Activated B cell treated with CpG ODN at 0.5 μM for 24 hours (primary cell): ENCODE measurements around the gene MUC4. TPM values are rescaled to one million over a fixed set of nuclear protein-coding genes. Genes with fewer than 3 reads are reported as not detected.

Experiments used
- ATAC-seq: fragments of 200-7000 bp; cut with Tn5 transposase; one replicate; pipeline ENCODE4 v1.10.0; 2021; ENCODE audit warnings: low read depth, mild to moderate bottlenecking, moderate library complexity
- CTCF ChIA-PET: fragments of 350-600 bp; sonication (Branson Sonifier 250); formaldehyde crosslinking; loops from one replicate; lab custom pipeline; 2021; ENCODE audit warnings: antibody characterized with exemption; lab: Charles Lee
- POLR2A ChIA-PET: fragments of 350-600 bp; sonication (Branson Sonifier 250); formaldehyde crosslinking; loops from one replicate; lab custom pipeline; 2021; ENCODE audit warnings: antibody characterized with exemption; lab: Charles Lee
- DNase-seq: peaks from one replicate; pipeline ENCODE4 v3.0.0; 2022
- H3K27ac Mint-ChIP-seq: one replicate; pipeline ENCODE4 v1.8.0; 2020; ENCODE audit warnings: mixed read lengths
- H3K27me3 Mint-ChIP-seq: one replicate; pipeline ENCODE4 v1.8.0; 2021; ENCODE audit warnings: mixed read lengths
- H3K36me3 Mint-ChIP-seq: one replicate; pipeline ENCODE4 v1.8.0; 2021; ENCODE audit warnings: low read depth, mixed read lengths
- H3K4me1 Mint-ChIP-seq: one replicate; pipeline ENCODE4 v1.8.0; 2021; ENCODE audit warnings: mixed read lengths
- H3K4me3 Mint-ChIP-seq: one replicate; pipeline ENCODE4 v1.8.0; 2020; ENCODE audit warnings: mild to moderate bottlenecking, mixed read lengths
- H3K9me3 Mint-ChIP-seq: one replicate; pipeline ENCODE4 v1.8.0; 2020; ENCODE audit warnings: mixed read lengths
- CTCF ChIP-seq: fragments of 200-600 bp; IDR thresholded peaks from one replicate; pipeline ENCODE4 v1.8.0; 2022; ENCODE audit warnings: antibody characterized with exemption, mild to moderate bottlenecking
- intact Hi-C: fragments of 100-400 bp; cut with micrococcal nuclease; formaldehyde crosslinking; loops from one replicate; pipeline ENCODE4 v1.15.1; 2024
- total RNA-seq: library from RNA; stranded (reverse); gene quantifications from 2 replicates; pipeline ENCODE4 v1.2.3, GENCODE V29; 2022

Gene MUC4
- total RNA-seq, 1 donor from 2014 or later, result 0.09 TPM

- intact Hi-C loops, result no loop called here
- no peaks in the 10 kb centered on the region for H3K4me1 Mint-ChIP-seq
- ATAC-seq, result no peak
- DNase-seq, result no peak
- no peak overlapping the region for H3K4me3 Mint-ChIP-seq
- POLR2A ChIA-PET, result no interaction called here
- no peak overlapping the region for H3K27ac Mint-ChIP-seq
- no peaks in the 10 kb centered on the region for H3K36me3 Mint-ChIP-seq
- TF ChIP-seq CTCF, result no peak
- peaks cover 51% of the 10 kb centered on the region for H3K27me3 Mint-ChIP-seq
- H3K9me3 Mint-ChIP-seq, result no peaks in the 10 kb centered on the region
- CTCF ChIA-PET, result no interaction called here
These were observed 50.6 kb downstream of the MUC4 start for GRCh38 chr3:195761123-195761566.

DNA sequence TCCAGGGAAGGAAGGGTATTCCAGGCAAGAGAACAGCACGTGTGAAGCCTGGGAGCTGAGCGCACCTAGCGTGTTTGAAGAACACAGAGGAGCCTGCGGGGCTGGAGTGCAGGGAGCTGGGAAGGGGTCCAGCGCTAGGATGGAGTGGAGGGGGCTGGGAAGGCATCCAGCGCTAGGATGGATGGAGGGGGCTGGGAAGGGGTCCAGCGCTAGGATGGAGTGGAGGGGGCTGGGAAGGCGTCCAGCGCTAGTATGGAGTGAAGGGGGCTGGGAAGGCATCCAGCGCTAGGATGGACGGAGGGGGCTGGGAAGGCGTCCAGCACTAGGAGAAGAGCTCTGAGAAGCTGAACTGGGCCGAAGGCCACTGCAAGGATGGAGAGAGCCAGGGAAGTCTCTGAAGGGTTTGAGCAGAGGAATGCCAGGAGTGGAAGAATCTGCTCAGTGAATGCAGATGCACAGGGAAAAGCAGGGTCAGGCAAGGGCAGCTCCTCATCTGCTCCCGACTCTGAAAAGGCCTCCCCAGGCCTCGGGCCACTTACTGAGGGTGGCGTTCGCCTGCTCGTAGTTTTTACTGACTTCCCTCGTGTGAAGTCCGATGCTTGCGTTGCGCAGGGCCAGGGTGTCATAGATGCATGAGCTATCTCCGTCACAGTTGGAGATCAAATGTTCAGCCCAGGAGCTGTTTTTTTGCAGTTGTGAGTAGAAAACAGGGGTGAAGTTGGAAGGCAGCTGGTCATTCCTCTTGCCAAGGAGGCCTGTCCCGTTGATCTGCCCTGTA lies 51.2 kb downstream of the MUC4 start:
- ATAC-seq (no peak), DNase-seq (no peak)
- Mint-ChIP-seq H3K4me1 (no peaks in the 10 kb centered on the region), H3K27me3 (peaks cover 53% of the 10 kb centered on the region), H3K27ac (no peak overlapping the region), H3K9me3 (no peaks in the 10 kb centered on the region), H3K4me3 (no peak overlapping the region), H3K36me3 (no peaks in the 10 kb centered on the region)
- intact Hi-C loops, result no loop called here
- TF ChIP-seq CTCF, result no peak
- POLR2A ChIA-PET, result no interaction called here
- CTCF ChIA-PET, result no interaction called here

GRCh38 chr3:195758721-195759353 lies 52.9 kb downstream of the MUC4 start:
- H3K27me3 Mint-ChIP-seq, result peaks cover 46% of the 10 kb centered on the region
- ATAC-seq (no peak), DNase-seq (no peak)
- no peaks in the 10 kb centered on the region for H3K36me3 Mint-ChIP-seq
- no peak for TF ChIP-seq CTCF
- no peak overlapping the region for H3K27ac Mint-ChIP-seq
- POLR2A ChIA-PET, result no interaction called here
- no peaks in the 10 kb centered on the region for H3K9me3 Mint-ChIP-seq
- CTCF ChIA-PET, result no interaction called here
- intact Hi-C loops, result no loop called here
- no peaks in the 10 kb centered on the region for H3K4me1 Mint-ChIP-seq
- H3K4me3 Mint-ChIP-seq, result no peak overlapping the region

DNA sequence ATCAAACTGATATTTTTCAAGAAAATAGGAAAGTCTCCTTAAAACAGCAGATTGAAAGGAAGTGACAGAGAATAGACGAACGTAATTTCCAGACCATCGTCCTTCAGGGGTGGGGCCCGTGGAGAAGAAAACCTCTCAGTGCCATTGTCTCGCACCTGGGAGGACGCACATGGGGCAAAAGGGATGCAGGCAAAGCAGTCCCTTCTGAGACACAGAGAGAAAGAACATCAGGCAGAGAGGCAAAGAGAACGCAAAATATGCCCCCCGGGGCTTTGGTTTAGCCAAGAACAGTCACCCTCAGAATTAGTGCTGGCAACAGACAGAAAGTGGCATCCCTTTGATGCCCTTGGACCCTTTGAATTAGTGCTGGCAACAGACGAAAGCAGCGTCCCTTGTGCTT lies 53.9 kb downstream of the MUC4 start:
- Mint-ChIP-seq H3K36me3 (no peaks in the 10 kb centered on the region), H3K4me3 (no peak overlapping the region), H3K27ac (no peak overlapping the region), H3K4me1 (no peaks in the 10 kb centered on the region), H3K9me3 (no peaks in the 10 kb centered on the region), H3K27me3 (peaks cover 42% of the 10 kb centered on the region)
- ChIA-PET POLR2A (no interaction called here), CTCF (no interaction called here)
- intact Hi-C loops, result no loop called here
- no peak for DNase-seq
- TF ChIP-seq CTCF, result no peak
- no peak for ATAC-seq

GRCh38 chr3:195757438-195757770 lies 54.3 kb downstream of the MUC4 start:
- ChIA-PET POLR2A (no interaction called here), CTCF (no interaction called here)
- Mint-ChIP-seq H3K4me1 (no peaks in the 10 kb centered on the region), H3K4me3 (no peak overlapping the region), H3K36me3 (no peaks in the 10 kb centered on the region), H3K27ac (no peak overlapping the region), H3K27me3 (peaks cover 42% of the 10 kb centered on the region), H3K9me3 (no peaks in the 10 kb centered on the region)
- no peak for ATAC-seq
- TF ChIP-seq CTCF, result no peak
- no peak for DNase-seq
- intact Hi-C loops, result no loop called here
